GM23338 (cell line): ENCODE results near the gene TMEM161B. TPM values are rescaled to one million over a fixed set of nuclear protein-coding genes. Genes with fewer than 3 reads are reported as not detected.
A peak's percentile ranks its signal among the peaks of the same experiment; 100 is the strongest.

Experiments
- ATAC-seq: fragments of 200-7000 bp; cut with Tn5 transposase; 3 replicates; pipeline ENCODE4 v1.9.1; 2020
- DNase-seq: peaks from one replicate; pipeline ENCODE4 v3.0.0-alpha.2; 2015; ENCODE audit warnings: low spot score
- H2AFZ ChIP-seq: fragments of 200-600 bp; sonication (generic); 2 replicates; pipeline ENCODE4 v1.8.0; 2016; ENCODE audit warnings: antibody characterized with exemption, mild to moderate bottlenecking, moderate library complexity
- H3F3A ChIP-seq: fragments of 200-600 bp; sonication (generic); replicated peaks from 2 replicates; pipeline ENCODE4 v1.8.0; 2017; ENCODE audit warnings: antibody characterized with exemption, mixed run types, low read depth
- H3K27ac ChIP-seq: fragments of 200-600 bp; sonication (generic); 2 replicates; pipeline ENCODE4 v1.6.1; 2016; ENCODE audit warnings: low read depth
- H3K27me3 ChIP-seq: fragments of 200-600 bp; sonication (generic); 2 replicates; pipeline ENCODE4 v1.8.0; 2016; ENCODE audit warnings: mild to moderate bottlenecking, mixed run types, moderate library complexity; ENCODE audit not compliant: insufficient read depth
- H3K36me3 ChIP-seq: fragments of 200-600 bp; sonication (generic); 2 replicates; pipeline ENCODE4 v1.8.0; 2016; ENCODE audit warnings: mild to moderate bottlenecking; ENCODE audit not compliant: insufficient read depth
- H3K4me1 ChIP-seq: fragments of 200-600 bp; sonication (generic); 2 replicates; pipeline ENCODE4 v1.8.0; 2016; ENCODE audit warnings: mild to moderate bottlenecking, moderate library complexity; ENCODE audit not compliant: insufficient read depth
- H3K4me2 ChIP-seq: fragments of 200-600 bp; sonication (generic); 2 replicates; pipeline ENCODE4 v1.7.1; 2017; ENCODE audit warnings: mixed run types
- H3K4me3 ChIP-seq: fragments of 200-600 bp; sonication (generic); 2 replicates; pipeline ENCODE4 v1.6.1; 2016; ENCODE audit warnings: mixed run types
- H3K79me2 ChIP-seq: fragments of 200-600 bp; sonication (generic); replicated peaks from 2 replicates; pipeline ENCODE4 v1.8.0; 2017; ENCODE audit warnings: mild to moderate bottlenecking; ENCODE audit not compliant: insufficient read depth
- H3K9me2 ChIP-seq: fragments of 200-600 bp; sonication (generic); 2 replicates; pipeline ENCODE4 v1.8.0; 2017; ENCODE audit not compliant: insufficient read depth
- H4K20me1 ChIP-seq: fragments of 200-600 bp; sonication (generic); replicated peaks from 2 replicates; pipeline ENCODE4 v1.8.0; 2017; ENCODE audit warnings: mild to moderate bottlenecking; ENCODE audit not compliant: insufficient read depth
- H3K27ac Mint-ChIP-seq: 2 replicates; pipeline ENCODE4 v1.8.0; 2020; ENCODE audit warnings: inconsistent platforms, mild to moderate bottlenecking, moderate library complexity, mixed read lengths
- H3K27me3 Mint-ChIP-seq: 3 replicates; pipeline ENCODE4 v1.8.0; 2022; ENCODE audit warnings: low read depth, mild to moderate bottlenecking, moderate library complexity, mixed read lengths, inconsistent platforms; ENCODE audit not compliant: insufficient read depth, poor library complexity
- H3K36me3 Mint-ChIP-seq: 3 replicates; pipeline ENCODE4 v1.8.0; 2021; ENCODE audit warnings: low read depth, mild to moderate bottlenecking, inconsistent platforms, moderate library complexity, mixed read lengths
- H3K4me1 Mint-ChIP-seq: 3 replicates; pipeline ENCODE4 v1.8.0; 2020; ENCODE audit warnings: mild to moderate bottlenecking, inconsistent platforms, mixed read lengths
- H3K4me3 Mint-ChIP-seq: 3 replicates; pipeline ENCODE4 v1.8.0; 2021; ENCODE audit warnings: moderate library complexity, mild to moderate bottlenecking, inconsistent platforms, mixed read lengths
- H3K9me3 Mint-ChIP-seq: 3 replicates; pipeline ENCODE4 v1.8.0; 2020; ENCODE audit warnings: moderate library complexity, mild to moderate bottlenecking, inconsistent platforms, mixed read lengths
- CREB1 ChIP-seq: fragments of 250-450 bp; sonication (Bioruptor Pico); IDR thresholded peaks from 2 replicates; pipeline ENCODE4 v1.5.0; 2020; ENCODE audit warnings: low read depth, mild to moderate bottlenecking, moderate library complexity
- CTCF ChIP-seq, 2 experiments: fragments of 200-600 bp in 1 of 2; sonication (generic) in 1 of 2; conservative IDR thresholded peaks; 2 replicates each; pipeline versions ENCODE4 v1.5.1 to v1.6.1; 2016 to 2017; ENCODE audit warnings: antibody characterized with exemption in 2 of 2, low read depth in 2 of 2, mild to moderate bottlenecking in 2 of 2, moderate library complexity in 1 of 2
- EZH2 ChIP-seq: fragments of 200-600 bp; sonication (generic); IDR thresholded peaks from one replicate; pipeline ENCODE4 v1.8.0; 2017; ENCODE audit warnings: antibody characterized with exemption, mild to moderate bottlenecking, low read depth; ENCODE audit not compliant: unreplicated experiment
- EZH2phosphoT487 ChIP-seq: fragments of 200-600 bp; sonication (generic); IDR thresholded peaks from one replicate; pipeline ENCODE4 v1.8.1; 2018; ENCODE audit warnings: antibody characterized with exemption; ENCODE audit not compliant: unreplicated experiment
- JUNB ChIP-seq: IDR thresholded peaks from one replicate; pipeline ENCODE4 v1.6.1; 2016; ENCODE audit warnings: antibody characterized with exemption; ENCODE audit not compliant: unreplicated experiment
- NANOG ChIP-seq: IDR thresholded peaks from 2 replicates; pipeline ENCODE4 v1.6.1; 2016; ENCODE audit warnings: antibody characterized with exemption, borderline replicate concordance
- POLR2AphosphoS5 ChIP-seq: IDR thresholded peaks from 2 replicates; pipeline ENCODE4 v1.6.1; 2016; ENCODE audit warnings: antibody characterized with exemption, low read depth
- REST ChIP-seq: IDR thresholded peaks from one replicate; pipeline ENCODE4 v1.6.1; 2018; ENCODE audit warnings: antibody characterized with exemption; ENCODE audit not compliant: unreplicated experiment
- ZNF114 ChIP-seq: fragments of 250-450 bp; sonication (Bioruptor Pico); IDR thresholded peaks from 2 replicates; pipeline ENCODE4 v1.5.0; 2020; ENCODE audit warnings: mild to moderate bottlenecking, moderate library complexity
- ZNF331 ChIP-seq: fragments of 250-450 bp; sonication (Bioruptor Pico); IDR thresholded peaks from 2 replicates; pipeline ENCODE4 v1.5.0; 2020; ENCODE audit warnings: low read depth, mild to moderate bottlenecking, moderate library complexity
- polyA plus RNA-seq: library from polyadenylated mRNA; unstranded; fragments of >200 nt; fragmentation: Nextera tagmentation; extraction: Ambion mirVana; gene quantifications from 2 replicates; pipeline ENCODE4 v1.2.1, GENCODE V29; 2016
- total RNA-seq: library from RNA; depleted of rRNA; stranded (reverse); fragments of >200 nt; shearing (Covaris generic); gene quantifications from 2 replicates; pipeline ENCODE4 v1.2.3, GENCODE V29; 2014

Gene TMEM161B
- total and polyA plus RNA-seq, 2 experiments from 2014 or later: 11.9 to 25.5 TPM

- ATAC-seq: no peak
- H3K79me2 ChIP-seq: peaks cover 87% of the 10 kb centered on the region
- H3K27me3 Mint-ChIP-seq: peaks cover 2% of the 10 kb centered on the region
- no peak for DNase-seq
- no peaks in the 10 kb centered on the region for H3K36me3 ChIP-seq
- peaks cover under 1% of the 10 kb centered on the region; the same call in 2 of the 3 replicates for H3K36me3 Mint-ChIP-seq
- peaks cover 52% of the 10 kb centered on the region for H3K4me1 ChIP-seq
- H3F3A ChIP-seq: no peaks in the 10 kb centered on the region
- H3K9me3 Mint-ChIP-seq: no peaks in the 10 kb centered on the region
- H3K4me1 Mint-ChIP-seq: peaks cover 57% of the 10 kb centered on the region
- H3K4me3 ChIP-seq: peak overlapping the region; percentile 16
- H3K4me2 ChIP-seq: peak overlapping the region; percentile 13
- H3K27ac ChIP-seq: peak overlapping the region; percentile 92
- TF ChIP-seq ZNF331 (CRISPR knock-in tag): no peak
- no peak for TF ChIP-seq CTCF (conservative IDR thresholded peaks at IDR 0.05; ENCODE audit: low read depth in 2 of 2)
- TF ChIP-seq NANOG: no peak
- no peak for TF ChIP-seq REST
- TF ChIP-seq CREB1: no peak
- H3K9me2 ChIP-seq: no peaks in the 10 kb centered on the region
- H2AFZ ChIP-seq: no peak overlapping the region
- peak overlapping the region; percentile 95 for H3K27ac Mint-ChIP-seq
- H3K4me3 Mint-ChIP-seq: peak overlapping the region; percentile 55
- no peaks in the 10 kb centered on the region for H4K20me1 ChIP-seq
- H3K27me3 ChIP-seq: no peaks in the 10 kb centered on the region
Observed at GRCh38 chr5:88256037-88256436, 12.6 kb downstream of the TMEM161B start.

GRCh38 chr5:88254320-88254719 lies 14.3 kb downstream of the TMEM161B start:
- Histone ChIP-seq H3K27me3 (no peaks in the 10 kb centered on the region), H3F3A (no peaks in the 10 kb centered on the region), H4K20me1 (no peaks in the 10 kb centered on the region), H3K36me3 (no peaks in the 10 kb centered on the region), H3K4me1 (peaks cover 44% of the 10 kb centered on the region), H2AFZ (no peak overlapping the region), H3K9me2 (no peaks in the 10 kb centered on the region), H3K27ac (no peak overlapping the region), H3K4me2 (no peak overlapping the region), H3K4me3 (no peak overlapping the region), H3K79me2 (peaks cover 87% of the 10 kb centered on the region)
- no peak overlapping the region for H3K4me3 Mint-ChIP-seq
- peak overlapping the region; percentile 36; the same call in 1 of the 2 replicates for H3K27ac Mint-ChIP-seq
- no peaks in the 10 kb centered on the region; the same call in 1 of the 3 replicates for H3K9me3 Mint-ChIP-seq
- peaks cover 8% of the 10 kb centered on the region for H3K36me3 Mint-ChIP-seq
- ATAC-seq (no peak), DNase-seq (no peak)
- peaks cover 67% of the 10 kb centered on the region for H3K4me1 Mint-ChIP-seq
- H3K27me3 Mint-ChIP-seq: peaks cover 2% of the 10 kb centered on the region
- TF ChIP-seq POLR2AphosphoS5 (no peak), CTCF (conservative IDR thresholded peaks at IDR 0.05; ENCODE audit: low read depth in 2 of 2) (no peak), EZH2phosphoT487 (no peak), JUNB (no peak), ZNF114 (no peak), EZH2 (no peak)
